Testis (tissue), 3 donors: ENCODE results near the gene PRKAG3. TPM values are rescaled to one million over a fixed set of nuclear protein-coding genes. Genes with fewer than 3 reads are reported as not detected.
"Not testable (repeated sequence)": the region's sequence is repeated elsewhere in the genome, so short reads cannot be mapped to it uniquely, and the experiment has no call there.

Experiments
- DNase-seq: peaks from one replicate; pipeline ENCODE4 v3.0.0-alpha.2; 2019
- H3K27ac ChIP-seq, 2 donors: fragments of 200-600 bp; sonication (generic); one replicate each; pipeline ENCODE4 v1.5.1; 2019
- H3K27me3 ChIP-seq: fragments of 200-600 bp; sonication (generic); one replicate; pipeline ENCODE4 v1.5.1; 2019
- H3K36me3 ChIP-seq: fragments of 200-600 bp; sonication (generic); one replicate; pipeline ENCODE4 v1.5.1; 2017; ENCODE audit warnings: low read depth; ENCODE audit errors: missing control alignments
- H3K4me1 ChIP-seq: fragments of 200-600 bp; sonication (generic); one replicate; pipeline ENCODE4 v1.5.1; 2019
- H3K4me3 ChIP-seq, 2 donors: fragments of 200-600 bp; sonication (generic); one replicate each; pipeline ENCODE4 v1.5.1; 2017 to 2019
- H3K9me3 ChIP-seq: fragments of 200-600 bp; sonication (generic); one replicate; pipeline ENCODE4 v1.5.1; 2017
- POLR2A ChIP-seq: fragments of 450-650 bp; IDR thresholded peaks from one replicate; pipeline ENCODE4 v1.6.1; 2017; ENCODE audit warnings: antibody characterized with exemption, mild to moderate bottlenecking, moderate library complexity
- WGBS, 2 donors: methylation state at CpG; one replicate each; pipeline ENCODE4 v1.1.5; 2018; 5-methylcytosine and 5-hydroxymethylcytosine counted together
- intact Hi-C: fragments of 100-400 bp; cut with DNase I; formaldehyde crosslinking; loops from one replicate; pipeline ENCODE4 v1.15.1; 2023; ENCODE audit warnings: low total_unique reads
- polyA plus RNA-seq: library from polyadenylated mRNA; stranded (reverse); fragments of 350-450 nt; fragmentation: Illumina TruSeq; extraction: RNeasy Lipid Tissue Mini Kit (QIAGEN cat#74804); gene quantifications from one replicate; pipeline ENCODE4 v1.2.3, GENCODE V29; 2014; ENCODE audit warnings: low read depth, low replicate concordance; ENCODE audit not compliant: insufficient read depth
- total RNA-seq, 2 donors: library from RNA; depleted of rRNA; stranded (reverse); fragments of >200 nt; gene quantifications; one replicate each; pipeline ENCODE4 v1.2.3, GENCODE V29; 2016
- TF ChIP-seq, protein P1 (sequence below), 3 experiments: fragments of 450-650 bp in 2 of 3; fragments of 200-600 bp in 1 of 3; sonication (generic) in 1 of 3; IDR thresholded peaks; one replicate each; pipeline ENCODE4 v1.5.1; 2016 to 2019; ENCODE audit warnings: antibody characterized with exemption in 3 of 3, mild to moderate bottlenecking in 2 of 3, moderate library complexity in 1 of 3

PRKAG3 gene
- total and polyA plus RNA-seq, 3 donors from 2014 or later = 0.25 to 0.40 (median 0.39) TPM

DNA sequence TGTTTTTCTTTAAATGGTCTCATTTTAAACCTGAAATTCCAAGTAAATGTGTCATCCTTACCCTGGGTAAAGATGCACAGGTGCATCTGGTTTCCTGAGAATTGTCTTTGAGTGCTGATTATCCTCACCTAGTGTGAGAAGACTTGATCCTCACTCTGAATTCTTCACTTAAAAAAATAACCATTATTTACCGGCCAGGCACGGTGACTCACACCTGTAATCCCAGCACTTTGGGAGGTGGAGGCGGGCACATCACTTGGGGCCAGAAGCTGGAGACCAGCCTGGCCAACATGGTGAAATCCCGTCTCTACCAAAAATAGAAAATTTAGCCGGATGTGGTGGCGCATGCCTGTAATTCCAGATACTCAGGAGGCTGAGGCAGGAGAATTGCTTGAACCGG is 18.1 kb upstream of the PRKAG3 start:
- Histone ChIP-seq H3K4me1 (no peaks in the 10 kb centered on the region), H3K27ac (no peak overlapping the region), H3K9me3 (no peaks in the 10 kb centered on the region), H3K4me3 (no peak overlapping the region), H3K36me3 (no peaks in the 10 kb centered on the region), H3K27me3 (no peaks in the 10 kb centered on the region)
- DNase-seq = no peak
- WGBS, 2 donors = 87% methylated on average over 7 of the region's 7 CpGs
- TF ChIP-seq POLR2A = no peak
- TF ChIP-seq, protein P1, sequence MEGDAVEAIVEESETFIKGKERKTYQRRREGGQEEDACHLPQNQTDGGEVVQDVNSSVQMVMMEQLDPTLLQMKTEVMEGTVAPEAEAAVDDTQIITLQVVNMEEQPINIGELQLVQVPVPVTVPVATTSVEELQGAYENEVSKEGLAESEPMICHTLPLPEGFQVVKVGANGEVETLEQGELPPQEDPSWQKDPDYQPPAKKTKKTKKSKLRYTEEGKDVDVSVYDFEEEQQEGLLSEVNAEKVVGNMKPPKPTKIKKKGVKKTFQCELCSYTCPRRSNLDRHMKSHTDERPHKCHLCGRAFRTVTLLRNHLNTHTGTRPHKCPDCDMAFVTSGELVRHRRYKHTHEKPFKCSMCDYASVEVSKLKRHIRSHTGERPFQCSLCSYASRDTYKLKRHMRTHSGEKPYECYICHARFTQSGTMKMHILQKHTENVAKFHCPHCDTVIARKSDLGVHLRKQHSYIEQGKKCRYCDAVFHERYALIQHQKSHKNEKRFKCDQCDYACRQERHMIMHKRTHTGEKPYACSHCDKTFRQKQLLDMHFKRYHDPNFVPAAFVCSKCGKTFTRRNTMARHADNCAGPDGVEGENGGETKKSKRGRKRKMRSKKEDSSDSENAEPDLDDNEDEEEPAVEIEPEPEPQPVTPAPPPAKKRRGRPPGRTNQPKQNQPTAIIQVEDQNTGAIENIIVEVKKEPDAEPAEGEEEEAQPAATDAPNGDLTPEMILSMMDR (IDR thresholded peaks at IDR 0.05) = no peak
- intact Hi-C loops = no loop called here

- H3K27ac ChIP-seq, H3K4me3 ChIP-seq, H3K4me1 ChIP-seq, H3K36me3 ChIP-seq, H3K9me3 ChIP-seq, H3K27me3 ChIP-seq, intact Hi-C loops: not testable (repeated sequence)
- DNase-seq = peak; percentile 10
- WGBS, 2 donors = 22 to 67% methylated on average over 5 to 15 of the region's 18 CpGs
These were observed 15.4 kb upstream of the PRKAG3 start for GRCh38 chr2:218846963-218847362.

DNA sequence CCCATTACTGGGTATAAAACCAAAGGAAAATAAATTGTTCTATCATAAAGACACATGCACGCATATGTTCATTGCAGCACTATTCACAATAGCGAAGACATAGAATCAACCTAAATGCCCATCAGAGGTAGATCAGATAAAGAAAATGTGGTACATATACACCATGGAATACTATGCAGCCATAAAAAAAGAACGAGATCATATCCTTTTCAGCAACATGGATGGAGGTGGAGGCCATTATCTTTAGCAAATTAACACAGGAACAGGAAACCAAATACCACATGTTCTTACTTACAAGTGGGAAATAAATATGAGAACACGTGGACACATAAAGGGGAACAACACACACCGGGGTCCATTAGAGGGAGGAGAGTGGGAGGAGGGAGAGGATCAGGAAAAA is 12.7 kb upstream of the PRKAG3 start:
- H3K36me3 ChIP-seq, H3K4me1 ChIP-seq, H3K9me3 ChIP-seq, DNase-seq, intact Hi-C loops, H3K4me3 ChIP-seq, H3K27me3 ChIP-seq, H3K27ac ChIP-seq: not testable (repeated sequence)
- 75 to 78% methylated on average over 5 of the region's 5 CpGs for WGBS, 2 donors

- no peaks in the 10 kb centered on the region for H3K36me3 ChIP-seq
- intact Hi-C loops = no loop called here
- no peaks in the 10 kb centered on the region for H3K27me3 ChIP-seq
- H3K4me1 ChIP-seq = no peaks in the 10 kb centered on the region
- no peak for TF ChIP-seq POLR2A
- TF ChIP-seq, protein P1 (IDR thresholded peaks at IDR 0.05) = no peak
- no peaks in the 10 kb centered on the region for H3K9me3 ChIP-seq
- 89 to 93% methylated on average over 1 of the region's 1 CpG for WGBS, 2 donors
- no peak overlapping the region for H3K4me3 ChIP-seq
- no peak overlapping the region for H3K27ac ChIP-seq
- DNase-seq = no peak
These were observed 8.3 kb upstream of the PRKAG3 start for GRCh38 chr2:218839888-218840287.

GRCh38 chr2:218839430-218839829 is 7.8 kb upstream of the PRKAG3 start:
- Histone ChIP-seq H3K4me3 (no peak overlapping the region), H3K27me3 (no peaks in the 10 kb centered on the region), H3K4me1 (no peaks in the 10 kb centered on the region), H3K36me3 (no peaks in the 10 kb centered on the region), H3K27ac (no peak overlapping the region), H3K9me3 (no peaks in the 10 kb centered on the region)
- TF ChIP-seq, protein P1 (IDR thresholded peaks at IDR 0.05) = no peak
- no peak for TF ChIP-seq POLR2A
- no peak for DNase-seq
- intact Hi-C loops = no loop called here
- WGBS, 2 donors = 83% methylated on average over 4 of the region's 4 CpGs

GRCh38 chr2:218837495-218837894 is 5.9 kb upstream of the PRKAG3 start:
- H3K36me3 ChIP-seq = no peaks in the 10 kb centered on the region
- H3K27me3 ChIP-seq = no peaks in the 10 kb centered on the region
- WGBS, 2 donors = 82% methylated on average over 2 of the region's 2 CpGs
- no peak for DNase-seq
- no peaks in the 10 kb centered on the region for H3K9me3 ChIP-seq
- H3K4me1 ChIP-seq = peaks cover 2% of the 10 kb centered on the region
- intact Hi-C loops = no loop called here
- H3K27ac ChIP-seq = no peak overlapping the region
- TF ChIP-seq, protein P1 (IDR thresholded peaks at IDR 0.05) = no peak
- TF ChIP-seq POLR2A = no peak
- no peak overlapping the region for H3K4me3 ChIP-seq
